Kidney (tissue), 14 donors: Measurements from ENCODE around the gene PDILT. TPM values are rescaled to one million over a fixed set of nuclear protein-coding genes. Genes with fewer than 3 reads are reported as not detected.

Source experiments
- DNase-seq, 5 donors: peaks; one replicate each; pipeline ENCODE4 v3.0.0-alpha.2; 2013 to 2020
- FAIRE-seq: peaks from 2 replicates; lab custom pipeline; 2012; peaks lifted over from hg19 to GRCh38; lab: Jason Lieb, UNC
- H3K27ac ChIP-seq, 2 donors: one replicate each; pipeline ENCODE4 v1.7.0; 2013; ENCODE audit warnings: low read depth in 2 of 2, low read length in 2 of 2, inconsistent platforms in 1 of 2
- H3K27me3 ChIP-seq: one replicate; pipeline ENCODE4 v1.7.1; 2013; ENCODE audit warnings: low read length, inconsistent platforms; ENCODE audit not compliant: control insufficient read depth, insufficient read depth
- H3K36me3 ChIP-seq, 3 donors: one replicate each; pipeline versions ENCODE4 v1.7.0 to v1.7.1; 2013; ENCODE audit warnings: low read length in 3 of 3, control low read depth in 1 of 3, inconsistent platforms in 1 of 3; ENCODE audit not compliant: insufficient read depth in 3 of 3, control insufficient read depth in 2 of 3
- H3K4me1 ChIP-seq, 3 donors: one replicate each; pipeline versions ENCODE4 v1.7.0 to v1.7.1; 2013; ENCODE audit warnings: low read length in 3 of 3, inconsistent platforms in 1 of 3, low read depth in 1 of 3; ENCODE audit not compliant: control insufficient read depth in 2 of 3, insufficient read depth in 2 of 3
- H3K4me3 ChIP-seq, 3 donors: one replicate each; pipeline versions ENCODE4 v1.7.0 to v1.8.1; 2013; ENCODE audit warnings: low read length in 3 of 3, control low read depth in 1 of 3, inconsistent platforms in 1 of 3
- H3K9ac ChIP-seq, 3 donors: one replicate each; pipeline versions ENCODE4 v1.7.0 to v1.7.1; 2013; ENCODE audit warnings: low read length in 3 of 3, control low read depth in 1 of 3, inconsistent platforms in 1 of 3
- H3K9me3 ChIP-seq, 3 donors: one replicate each; pipeline versions ENCODE4 v1.7.0 to v1.7.1; 2013; ENCODE audit warnings: low read length in 3 of 3, control low read depth in 1 of 3, inconsistent platforms in 1 of 3; ENCODE audit not compliant: control insufficient read depth in 2 of 3, insufficient read depth in 1 of 3
- intact Hi-C: fragments of 100-400 bp; cut with DNase I; formaldehyde crosslinking; loops from one replicate; pipeline ENCODE4 v1.11.1; 2022
- polyA plus RNA-seq: library from polyadenylated mRNA; stranded (reverse); fragments of 350-450 nt; fragmentation: Illumina TruSeq; extraction: RNeasy Lipid Tissue Mini Kit (QIAGEN cat#74804); gene quantifications from one replicate; pipeline ENCODE4 v1.2.3, GENCODE V29; 2014; ENCODE audit warnings: low read depth, low replicate concordance; ENCODE audit not compliant: insufficient read depth
- total RNA-seq: library from RNA; stranded (reverse); fragmentation: NEBNext Ultra II Directional; extraction: Animal tissue kit (Norgen Biotek cat#: 25700); gene quantifications from one replicate; pipeline ENCODE4 v1.2.1, GENCODE V29; 2021
- TF ChIP-seq, protein P1 (sequence below): IDR thresholded peaks from 3 replicates; pipeline ENCODE4 v1.5.1; 2012; ENCODE audit warnings: mild to moderate bottlenecking, moderate library complexity, borderline replicate concordance; ENCODE audit not compliant: insufficient read depth; ENCODE audit errors: extremely low read depth
- donor health status: control.
- donor health status: control.
- donor health status: control.
- donor health status: control.
- donor health status: control.
- donor health status: DM: yes; HTN: yes; CAD: no.
- donor health status: Normal renal cell carcinoma (clear cell type).

Gene PDILT
- total and polyA plus RNA-seq, 2 donors from 2014 or later = not detected

DNA sequence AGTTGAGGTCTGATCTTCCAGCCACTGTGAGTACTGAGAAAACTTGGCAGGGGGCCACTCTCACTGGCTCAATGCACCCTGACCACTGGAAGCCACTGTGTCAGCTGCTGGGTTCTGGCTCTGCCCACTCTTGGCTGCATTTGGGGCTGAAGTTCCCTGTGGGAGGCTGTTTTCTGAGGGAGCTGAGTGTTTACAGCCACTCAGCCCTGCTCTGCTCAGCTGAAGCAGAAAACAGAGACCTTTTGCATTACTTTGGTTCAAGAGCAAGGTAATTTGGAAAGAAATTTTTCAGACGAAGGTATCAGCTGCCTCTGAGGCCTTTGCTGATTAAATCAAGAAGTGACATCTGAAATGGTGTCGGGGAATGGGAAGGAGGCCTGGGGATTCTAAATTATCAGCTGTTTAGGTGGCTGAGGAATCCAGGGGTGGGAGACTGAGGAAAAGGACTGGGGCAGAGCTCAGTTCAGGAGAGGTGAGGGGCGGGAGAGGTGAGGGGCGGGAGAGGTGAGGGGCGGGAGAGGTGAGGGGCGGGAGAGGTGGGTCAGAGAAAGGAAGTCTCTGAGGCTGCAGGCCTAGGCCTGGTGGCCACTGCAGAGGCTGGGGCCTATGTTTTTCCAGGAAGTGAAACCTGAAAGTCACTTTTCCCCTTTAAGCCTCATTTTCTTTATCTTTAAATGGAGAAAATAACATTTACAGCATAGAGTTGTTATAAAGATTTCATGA, 5.0 kb upstream of the PDILT start, which contains the start of gene ACSM5:
TSS of gene ACSM5 (plus strand) at position 137 of the 723 bp plus-strand sequence. CDS start 1,951 bp downstream, outside the sequence.
- Histone ChIP-seq H3K4me1 (peaks cover 0 to 6% (median 0%) of the 10 kb centered on the region in 3 donors), H3K4me3 (peak within 1 kb of the TSS in 2 of 3 donors; percentile 25 to 49), H3K9ac (peak within 1 kb of the TSS in 1 of 3 donors; percentile 34), H3K27me3 (no peaks in the 10 kb centered on the region), H3K9me3 (no peaks in the 10 kb centered on the region), H3K27ac (peak within 1 kb of the TSS; percentile 55 to 74), H3K36me3 (no peaks in the 10 kb centered on the region)
- TF ChIP-seq, protein P1, sequence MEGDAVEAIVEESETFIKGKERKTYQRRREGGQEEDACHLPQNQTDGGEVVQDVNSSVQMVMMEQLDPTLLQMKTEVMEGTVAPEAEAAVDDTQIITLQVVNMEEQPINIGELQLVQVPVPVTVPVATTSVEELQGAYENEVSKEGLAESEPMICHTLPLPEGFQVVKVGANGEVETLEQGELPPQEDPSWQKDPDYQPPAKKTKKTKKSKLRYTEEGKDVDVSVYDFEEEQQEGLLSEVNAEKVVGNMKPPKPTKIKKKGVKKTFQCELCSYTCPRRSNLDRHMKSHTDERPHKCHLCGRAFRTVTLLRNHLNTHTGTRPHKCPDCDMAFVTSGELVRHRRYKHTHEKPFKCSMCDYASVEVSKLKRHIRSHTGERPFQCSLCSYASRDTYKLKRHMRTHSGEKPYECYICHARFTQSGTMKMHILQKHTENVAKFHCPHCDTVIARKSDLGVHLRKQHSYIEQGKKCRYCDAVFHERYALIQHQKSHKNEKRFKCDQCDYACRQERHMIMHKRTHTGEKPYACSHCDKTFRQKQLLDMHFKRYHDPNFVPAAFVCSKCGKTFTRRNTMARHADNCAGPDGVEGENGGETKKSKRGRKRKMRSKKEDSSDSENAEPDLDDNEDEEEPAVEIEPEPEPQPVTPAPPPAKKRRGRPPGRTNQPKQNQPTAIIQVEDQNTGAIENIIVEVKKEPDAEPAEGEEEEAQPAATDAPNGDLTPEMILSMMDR = no peak
- intact Hi-C loops = no loop called here
- DNase-seq = peak in 3 of 5 donors; percentile 18 to 82 (median 52)
- no peak for FAIRE-seq

DNA sequence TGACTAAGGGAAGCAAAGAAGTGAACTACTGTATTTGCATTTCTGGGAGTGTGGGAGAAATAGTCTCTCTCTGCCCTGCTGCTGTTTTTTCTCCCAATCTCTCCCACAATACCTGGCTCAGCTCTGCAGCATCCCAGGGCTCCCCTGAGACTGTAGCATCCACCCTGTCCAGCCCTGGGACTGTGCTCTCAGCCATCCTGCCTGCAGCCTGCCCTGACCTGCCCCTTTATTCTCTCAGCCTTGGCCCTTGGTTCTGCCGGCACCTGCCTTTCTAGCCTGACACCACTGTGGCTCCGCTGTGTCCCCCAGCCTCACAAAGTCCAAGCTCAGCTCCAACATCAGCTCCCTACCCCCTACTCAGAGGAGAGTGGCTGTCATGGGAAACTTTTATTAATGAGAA, 1.9 kb downstream of the PDILT start:
- H3K36me3 ChIP-seq = no peaks in the 10 kb centered on the region
- peaks cover 0 to 1% (median 0%) of the 10 kb centered on the region in 3 donors for H3K4me1 ChIP-seq
- H3K4me3 ChIP-seq = no peak overlapping the region
- DNase-seq (no peak), FAIRE-seq (no peak)
- no peaks in the 10 kb centered on the region for H3K27me3 ChIP-seq
- no peak overlapping the region for H3K27ac ChIP-seq
- intact Hi-C loops = no loop called here
- no peaks in the 10 kb centered on the region for H3K9me3 ChIP-seq
- H3K9ac ChIP-seq = no peak overlapping the region
- TF ChIP-seq, protein P1 = no peak

DNA sequence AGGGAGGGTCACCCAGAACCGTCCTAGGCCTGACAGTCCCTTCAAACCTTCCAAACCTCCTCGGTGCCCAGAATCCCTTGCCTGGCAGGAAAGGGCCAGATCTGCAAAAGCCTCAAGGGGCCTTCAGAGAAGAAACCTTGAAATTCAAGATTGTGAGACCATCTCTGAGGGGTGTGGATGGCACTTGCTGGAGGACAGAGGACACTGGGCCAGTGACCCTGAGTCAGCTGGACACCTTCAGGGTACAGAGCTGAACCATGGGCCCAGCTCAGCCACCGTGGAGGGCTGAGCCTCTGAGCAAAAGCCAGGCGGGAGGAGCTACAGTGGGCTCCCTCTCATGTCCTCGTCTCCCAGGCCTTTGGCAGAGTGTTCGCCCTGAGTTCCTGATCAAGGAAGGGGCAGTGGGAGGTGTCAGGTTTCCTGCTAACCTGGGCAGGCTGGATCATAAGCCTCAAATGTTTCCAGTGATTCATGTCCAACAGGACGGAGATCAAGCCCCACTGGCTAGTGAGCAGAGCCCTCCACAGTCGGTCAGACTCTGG, 3.0 kb downstream of the PDILT start:
- DNase-seq = peak in 4 of 5 donors; percentile 26 to 38 (median 34)
- no peak for FAIRE-seq
- Histone ChIP-seq H3K4me3 (no peak overlapping the region), H3K9ac (no peak overlapping the region), H3K27me3 (no peaks in the 10 kb centered on the region), H3K27ac (no peak overlapping the region), H3K4me1 (peaks cover 0 to 2% (median 0%) of the 10 kb centered on the region in 3 donors), H3K9me3 (no peaks in the 10 kb centered on the region), H3K36me3 (no peaks in the 10 kb centered on the region)
- TF ChIP-seq, protein P1 = no peak
- intact Hi-C loops = no loop called here
